ENCODE data around the gene CDH15.

GRCh38 chr16:89152831-89153700 lies 18.5 kb upstream of the CDH15 start:
- TF ChIP-seq PRDM15 (CRISPR knock-in tag; IDR thresholded peaks at IDR 0.05) (no peak), CTCF (IDR thresholded peaks at IDR 0.05) (no peak), E2F1 (CRISPR knock-in tag; IDR thresholded peaks at IDR 0.05) (no peak), NR2C2 (CRISPR knock-in tag; IDR thresholded peaks at IDR 0.05) (no peak), USF1 (CRISPR knock-in tag; IDR thresholded peaks at IDR 0.05) (no peak)

Data from WTC11 (cell line).